SU-DHL-6 (cell line): Measurements from ENCODE around the gene WASL.
"Not testable (repeated sequence)": the region's sequence is repeated elsewhere in the genome, so short reads cannot be mapped to it uniquely, and the experiment has no call there.

Source experiments
- H2AFZ ChIP-seq: fragments of 200-600 bp; sonication (generic); 2 replicates; pipeline ENCODE4 v1.6.1; 2014; ENCODE audit warnings: low read depth, mild to moderate bottlenecking, moderate library complexity, mixed read lengths, antibody characterized with exemption, low read length; ENCODE audit not compliant: severe bottlenecking
- H3F3A ChIP-seq: fragments of 200-600 bp; shearing (Covaris generic); 2 replicates; pipeline ENCODE4 v1.6.0; 2016; ENCODE audit warnings: antibody characterized with exemption, mild to moderate bottlenecking; ENCODE audit not compliant: insufficient read depth
- H3K27ac ChIP-seq: fragments of 200-600 bp; sonication (generic); 2 replicates; pipeline ENCODE4 v1.5.1; 2016; ENCODE audit warnings: low read depth, mild to moderate bottlenecking, low read length, moderate library complexity, mixed read lengths
- H3K27me3 ChIP-seq: fragments of 200-600 bp; sonication (generic), shearing (Covaris generic); 2 replicates; pipeline ENCODE4 v1.6.0; 2014; ENCODE audit warnings: mild to moderate bottlenecking, low read length
- H3K36me3 ChIP-seq: fragments of 200-600 bp; sonication (generic); 2 replicates; pipeline ENCODE4 v1.6.1; 2014; ENCODE audit warnings: mild to moderate bottlenecking, low read length, mixed read lengths
- H3K4me2 ChIP-seq: fragments of 300-600, 200-600 bp; shearing (Covaris generic), sonication (generic); 2 replicates; pipeline ENCODE4 v1.6.0; 2014; ENCODE audit warnings: low read length, low read depth, mild to moderate bottlenecking; ENCODE audit not compliant: poor library complexity, severe bottlenecking
- H3K4me3 ChIP-seq: fragments of 200-600 bp; sonication (generic); 2 replicates; pipeline ENCODE4 v1.5.1; 2014; ENCODE audit warnings: antibody characterized with exemption, low read length, mild to moderate bottlenecking, mixed read lengths; ENCODE audit not compliant: insufficient read depth, poor library complexity, severe bottlenecking
- H3K79me2 ChIP-seq: fragments of 200-600 bp; sonication (generic); 2 replicates; pipeline ENCODE4 v1.6.1; 2014; ENCODE audit warnings: mild to moderate bottlenecking, low read length, moderate library complexity; ENCODE audit not compliant: insufficient read depth
- H3K9ac ChIP-seq: fragments of 200-600 bp; sonication (generic); 2 replicates; pipeline ENCODE4 v1.7.0; 2014; ENCODE audit warnings: mild to moderate bottlenecking, low read length
- H3K9me2 ChIP-seq: fragments of 200-600 bp; sonication (generic); replicated peaks from 2 replicates; pipeline ENCODE4 v1.6.1; 2014; ENCODE audit warnings: low read length; ENCODE audit not compliant: insufficient read depth
- H3K9me3 ChIP-seq: fragments of 200-600 bp; sonication (generic); 2 replicates; pipeline ENCODE4 v1.6.1; 2014; ENCODE audit warnings: low read length, mixed read lengths; ENCODE audit not compliant: insufficient read depth
- H4K20me1 ChIP-seq: fragments of 200-600 bp; sonication (generic); 2 replicates; pipeline ENCODE4 v1.6.1; 2014; ENCODE audit warnings: low read depth, mild to moderate bottlenecking, antibody characterized with exemption, low read length, moderate library complexity, mixed read lengths
- CTCF ChIP-seq: fragments of 200-600 bp; sonication (generic); IDR thresholded peaks from one replicate; pipeline ENCODE4 v1.5.1; 2017; ENCODE audit warnings: antibody characterized with exemption, mild to moderate bottlenecking, low read length, moderate library complexity; ENCODE audit not compliant: insufficient read depth, poor library complexity, severe bottlenecking
- EZH2phosphoT487 ChIP-seq: fragments of 200-600 bp; sonication (generic), shearing (Covaris generic); conservative IDR thresholded peaks from 2 replicates; pipeline ENCODE4 v1.6.1; 2018; ENCODE audit warnings: mild to moderate bottlenecking, antibody characterized with exemption, low read length, moderate library complexity, mixed read lengths

The WASL gene

GRCh38 chr7:123782071-123782798, 33.4 kb upstream of the WASL start:
- no peaks in the 10 kb centered on the region for H4K20me1 ChIP-seq
- no peak overlapping the region for H3K27ac ChIP-seq
- no peak overlapping the region for H3K9ac ChIP-seq
- H3K79me2 ChIP-seq: no peaks in the 10 kb centered on the region
- no peaks in the 10 kb centered on the region for H3K27me3 ChIP-seq
- H3K36me3 ChIP-seq: no peaks in the 10 kb centered on the region
- no peaks in the 10 kb centered on the region for H3K9me3 ChIP-seq
- no peak overlapping the region for H2AFZ ChIP-seq
- no peaks in the 10 kb centered on the region for H3K9me2 ChIP-seq
- no peak for TF ChIP-seq CTCF
- no peak for TF ChIP-seq EZH2phosphoT487
- H3F3A ChIP-seq: no peaks in the 10 kb centered on the region
- H3K4me3 ChIP-seq: no peak overlapping the region
- no peak overlapping the region for H3K4me2 ChIP-seq

- not testable (repeated sequence) for H3K4me2 ChIP-seq, H3K36me3 ChIP-seq, H3F3A ChIP-seq, H2AFZ ChIP-seq, H3K4me3 ChIP-seq, H3K9me2 ChIP-seq, H3K27ac ChIP-seq, H3K9me3 ChIP-seq, H4K20me1 ChIP-seq, H3K27me3 ChIP-seq, H3K79me2 ChIP-seq, H3K9ac ChIP-seq
Observed at GRCh38 chr7:123780472-123780871, 31.7 kb upstream of the WASL start.

GRCh38 chr7:123774496-123774895, 25.7 kb upstream of the WASL start:
- no peaks in the 10 kb centered on the region for H4K20me1 ChIP-seq
- H3K9me3 ChIP-seq: no peaks in the 10 kb centered on the region
- H3K27me3 ChIP-seq: no peaks in the 10 kb centered on the region
- H3K4me3 ChIP-seq: no peak overlapping the region
- H3K36me3 ChIP-seq: no peaks in the 10 kb centered on the region
- H3K27ac ChIP-seq: no peak overlapping the region
- TF ChIP-seq EZH2phosphoT487 (no peak), CTCF (no peak)
- H3K9ac ChIP-seq: no peak overlapping the region
- H3K9me2 ChIP-seq: no peaks in the 10 kb centered on the region
- H2AFZ ChIP-seq: no peak overlapping the region
- H3K79me2 ChIP-seq: no peaks in the 10 kb centered on the region
- H3K4me2 ChIP-seq: no peak overlapping the region
- no peaks in the 10 kb centered on the region for H3F3A ChIP-seq

- H3K79me2 ChIP-seq: no peaks in the 10 kb centered on the region
- no peak overlapping the region for H3K9ac ChIP-seq
- H3K4me3 ChIP-seq: no peak overlapping the region
- H3K9me2 ChIP-seq: no peaks in the 10 kb centered on the region
- H3K9me3 ChIP-seq: no peaks in the 10 kb centered on the region
- H3K36me3 ChIP-seq: no peaks in the 10 kb centered on the region
- H3K27ac ChIP-seq: no peak overlapping the region
- no peaks in the 10 kb centered on the region for H4K20me1 ChIP-seq
- no peaks in the 10 kb centered on the region for H3K27me3 ChIP-seq
- TF ChIP-seq CTCF: no peak
- TF ChIP-seq EZH2phosphoT487: no peak
- no peak overlapping the region for H2AFZ ChIP-seq
- H3F3A ChIP-seq: no peaks in the 10 kb centered on the region
- H3K4me2 ChIP-seq: no peak overlapping the region
Observed at GRCh38 chr7:123773481-123773880, 24.7 kb upstream of the WASL start.
